Right lobe of liver (tissue), 6 donors: Measurements from ENCODE around the gene CEP250. TPM values are rescaled to one million over a fixed set of nuclear protein-coding genes. Genes with fewer than 3 reads are reported as not detected.
A peak's percentile ranks its signal among the peaks of the same experiment; 100 is the strongest.
"Not testable (repeated sequence)": the region's sequence is repeated elsewhere in the genome, so short reads cannot be mapped to it uniquely, and the experiment has no call there.

Experiments
- ATAC-seq, 4 donors: fragments of 200-7000 bp; cut with Tn5 transposase; one replicate each; pipeline ENCODE4 v1.9.1; 2020; ENCODE audit warnings: mild to moderate bottlenecking in 4 of 4, moderate library complexity in 4 of 4
- DNase-seq, 3 donors: peaks; one replicate each; pipeline ENCODE4 v3.0.0-alpha.2; 2020
- H3K27ac ChIP-seq, 3 donors: fragments of 200-600 bp; one replicate each; pipeline ENCODE4 v1.8.0; 2022
- H3K27me3 ChIP-seq, 2 donors: fragments of 200-600 bp; one replicate each; pipeline ENCODE4 v1.8.0; 2022
- H3K36me3 ChIP-seq, 4 donors: fragments of 200-600 bp; sonication (generic) in 1 of 4; one replicate each; pipeline versions ENCODE4 v1.5.1 to v1.8.0; 2017 to 2022; ENCODE audit warnings: control low read depth in 1 of 4
- H3K4me1 ChIP-seq, 4 donors: fragments of 200-600 bp; sonication (generic) in 1 of 4; one replicate each; pipeline versions ENCODE4 v1.5.1 to v1.8.0; 2017 to 2022; ENCODE audit warnings: control low read depth in 1 of 4
- H3K4me3 ChIP-seq, 3 donors: fragments of 200-600 bp; one replicate each; pipeline ENCODE4 v1.8.0; 2022
- H3K9me3 ChIP-seq, 4 donors: fragments of 200-600 bp; sonication (generic) in 1 of 4; one replicate each; pipeline versions ENCODE4 v1.5.1 to v1.8.0; 2017 to 2022; ENCODE audit warnings: control low read depth in 1 of 4
- CTCF ChIP-seq, 4 donors: fragments of 200-600 bp in 3 of 4; fragments of 450-650 bp in 1 of 4; IDR thresholded peaks; one replicate each; pipeline versions ENCODE4 v1.5.1 to v1.8.0; 2016 to 2022; ENCODE audit warnings: antibody characterized with exemption in 4 of 4, mild to moderate bottlenecking in 2 of 4
- POLR2A ChIP-seq: fragments of 450-650 bp; IDR thresholded peaks from one replicate; pipeline ENCODE4 v1.6.1; 2017; ENCODE audit warnings: antibody characterized with exemption, mild to moderate bottlenecking
- WGBS: methylation state at CpG from one replicate; pipeline ENCODE4 v1.1.6; 2018; ENCODE audit warnings: low coverage, low lambda C conversion rate; ENCODE audit not compliant: insufficient coverage; ENCODE audit errors: missing lambda C conversion rate; 5-methylcytosine and 5-hydroxymethylcytosine counted together
- intact Hi-C, 2 donors: fragments of 100-400 bp; cut with DNase I; formaldehyde crosslinking; loops; one replicate each; pipeline versions ENCODE4 v1.11.2 to v1.14.1; 2022
- total RNA-seq, 6 experiments: library from RNA; depleted of rRNA in 2 of 6; stranded (reverse); fragments of >200 nt in 2 of 6; fragmentation: NEBNext Ultra II Directional in 3 of 6; extraction: Animal tissue kit (Norgen Biotek cat#: 25700) in 3 of 6; gene quantifications; one replicate each; pipeline versions ENCODE4 v1.1.0 to v1.2.4, GENCODE V29; 2016 to 2023
- donor health status: DM: no; HTN: yes; CAD: no.
- donor health status: DM: no; HTN: no; CAD: no.
- donor health status: DM: no; HTN: no; CAD: no.
- donor health status: DM: no; HTN: yes; CAD: no.
- donor health status: DM: no; HTN: yes; CAD: no.

CEP250 gene
- total RNA-seq, 6 experiments from 2014 or later = 5.9 to 11.2 (median 9.0) TPM

- intact Hi-C loops = no loop called here
- Histone ChIP-seq H3K36me3 (peaks cover 0 to 10% (median 1%) of the 10 kb centered on the region in 4 donors), H3K4me3 (no peak overlapping the region), H3K9me3 (no peaks in the 10 kb centered on the region), H3K27me3 (no peaks in the 10 kb centered on the region), H3K27ac (no peak overlapping the region), H3K4me1 (no peaks in the 10 kb centered on the region)
- ATAC-seq = no peak
- TF ChIP-seq CTCF (IDR thresholded peaks at IDR 0.05) (no peak), POLR2A (no peak)
- WGBS = no CpG with 5 or more reads among the region's 4 CpGs
- DNase-seq = peak in 1 of 3 donors; percentile 29
Observed at GRCh38 chr20:35515341-35515740, 59.9 kb downstream of the CEP250 start.

- intact Hi-C loops = no loop called here
- no peak overlapping the region for H3K27ac ChIP-seq
- 86% methylated on average over 2 of the region's 3 CpGs for WGBS
- peaks cover 0 to 7% (median 1%) of the 10 kb centered on the region in 4 donors for H3K36me3 ChIP-seq
- H3K9me3 ChIP-seq = no peaks in the 10 kb centered on the region
- H3K4me3 ChIP-seq = no peak overlapping the region
- ATAC-seq (no peak), DNase-seq (peak in 1 of 3 donors; percentile 5)
- no peaks in the 10 kb centered on the region for H3K27me3 ChIP-seq
- no peak for TF ChIP-seq CTCF (IDR thresholded peaks at IDR 0.05)
- no peak for TF ChIP-seq POLR2A
- no peaks in the 10 kb centered on the region for H3K4me1 ChIP-seq
Observed at GRCh38 chr20:35515949-35516645, 60.7 kb downstream of the CEP250 start.

- no peaks in the 10 kb centered on the region for H3K27me3 ChIP-seq
- intact Hi-C loops = no loop called here
- no peaks in the 10 kb centered on the region for H3K36me3 ChIP-seq
- ATAC-seq (no peak), DNase-seq (no peak)
- TF ChIP-seq CTCF (IDR thresholded peaks at IDR 0.05) (no peak), POLR2A (no peak)
- no peak overlapping the region for H3K27ac ChIP-seq
- WGBS = 30% methylated on average over 1 of the region's 1 CpG
- no peak overlapping the region for H3K4me3 ChIP-seq
- H3K4me1 ChIP-seq = no peaks in the 10 kb centered on the region
- no peaks in the 10 kb centered on the region for H3K9me3 ChIP-seq
Observed at GRCh38 chr20:35517125-35517524, 61.7 kb downstream of the CEP250 start.

GRCh38 chr20:35517767-35518166 is 62.4 kb downstream of the CEP250 start:
- H3K27ac ChIP-seq, intact Hi-C loops, H3K27me3 ChIP-seq, H3K4me3 ChIP-seq, H3K4me1 ChIP-seq, ATAC-seq, H3K9me3 ChIP-seq, H3K36me3 ChIP-seq: not testable (repeated sequence)
- 92% methylated on average over 5 of the region's 5 CpGs for WGBS
- peak in 1 of 3 donors; percentile 1 for DNase-seq

- DNase-seq (no peak), ATAC-seq (no peak)
- WGBS = 81% methylated on average over 8 of the region's 9 CpGs
- H3K4me1 ChIP-seq = no peaks in the 10 kb centered on the region
- intact Hi-C loops = no loop called here
- TF ChIP-seq POLR2A = no peak
- no peak for TF ChIP-seq CTCF (IDR thresholded peaks at IDR 0.05)
- H3K27ac ChIP-seq = no peak overlapping the region
- no peak overlapping the region for H3K4me3 ChIP-seq
- no peaks in the 10 kb centered on the region for H3K36me3 ChIP-seq
- H3K27me3 ChIP-seq = no peaks in the 10 kb centered on the region
- H3K9me3 ChIP-seq = no peaks in the 10 kb centered on the region
Observed at GRCh38 chr20:35518955-35519354, 63.6 kb downstream of the CEP250 start.
